Smooth muscle cell (in vitro differentiated cells): ENCODE measurements around the gene LSM12. TPM values are rescaled to one million over a fixed set of nuclear protein-coding genes. Genes with fewer than 3 reads are reported as not detected.

Experiments
- DNase-seq: peaks from one replicate; lab custom pipeline; 2025; ENCODE audit not compliant: unreplicated experiment; lab: John Stamatoyannopoulos, UW
- H2AFZ ChIP-seq: fragments of 200-600 bp; sonication (generic); 2 replicates; pipeline ENCODE4 v1.6.0; 2016; ENCODE audit warnings: antibody characterized with exemption, low read depth, mild to moderate bottlenecking
- H3F3A ChIP-seq: fragments of 200-600 bp; sonication (generic); 2 replicates; pipeline ENCODE4 v1.6.0; 2017; ENCODE audit warnings: antibody characterized with exemption, low read depth
- H3K27ac ChIP-seq: fragments of 200-600 bp; sonication (generic); 2 replicates; pipeline ENCODE4 v1.5.1; 2016; ENCODE audit warnings: low read depth, mild to moderate bottlenecking
- H3K27me3 ChIP-seq: fragments of 200-600 bp; sonication (generic); 2 replicates; pipeline ENCODE4 v1.6.1; 2016; ENCODE audit warnings: low read depth, mild to moderate bottlenecking
- H3K36me3 ChIP-seq: fragments of 200-600 bp; sonication (generic); 2 replicates; pipeline ENCODE4 v1.5.1; 2016; ENCODE audit warnings: low read depth
- H3K4me1 ChIP-seq: fragments of 200-600 bp; sonication (generic); 2 replicates; pipeline ENCODE4 v1.5.1; 2016; ENCODE audit warnings: low read depth
- H3K4me2 ChIP-seq: fragments of 200-600 bp; sonication (generic); 2 replicates; pipeline ENCODE4 v1.6.0; 2016; ENCODE audit warnings: mild to moderate bottlenecking
- H3K4me3 ChIP-seq: fragments of 200-600 bp; sonication (generic); 2 replicates; pipeline ENCODE4 v1.5.1; 2016; ENCODE audit warnings: mild to moderate bottlenecking
- H3K79me2 ChIP-seq: fragments of 200-600 bp; sonication (generic); 2 replicates; pipeline ENCODE4 v1.6.0; 2016; ENCODE audit warnings: low read depth, mild to moderate bottlenecking
- H3K9ac ChIP-seq: fragments of 200-600 bp; sonication (generic); 2 replicates; pipeline ENCODE4 v1.6.0; 2016; ENCODE audit warnings: low read depth
- H3K9me3 ChIP-seq: fragments of 200-600 bp; sonication (generic); replicated peaks from 2 replicates; pipeline ENCODE4 v1.5.1; 2016; ENCODE audit warnings: low read depth
- H4K20me1 ChIP-seq: fragments of 200-600 bp; sonication (generic); 2 replicates; pipeline ENCODE4 v1.6.0; 2016; ENCODE audit warnings: low read depth
- WGBS: methylation state at CpG from one replicate; pipeline ENCODE4 v1.1.7; 2016; ENCODE audit warnings: low lambda C conversion rate; 5-methylcytosine and 5-hydroxymethylcytosine counted together
- polyA plus RNA-seq: library from polyadenylated mRNA; unstranded; fragments of >200 nt; fragmentation: Nextera tagmentation; extraction: Ambion mirVana; gene quantifications from 2 replicates; pipeline ENCODE4 v1.2.1, GENCODE V29; 2016
- total RNA-seq: library from RNA; depleted of rRNA; stranded (reverse); fragments of >200 nt; gene quantifications from 2 replicates; pipeline ENCODE4 v1.2.3, GENCODE V29; 2014
- TF ChIP-seq, protein P1 (sequence below): fragments of 200-600 bp; sonication (generic); IDR thresholded peaks from 2 replicates; pipeline ENCODE4 v1.5.1; 2017; ENCODE audit warnings: borderline replicate concordance, mild to moderate bottlenecking, antibody characterized with exemption; ENCODE audit not compliant: insufficient read depth, poor library complexity, severe bottlenecking

Gene LSM12
- total and polyA plus RNA-seq, 2 experiments from 2014 or later, result 42.3 to 52.0 TPM

DNA sequence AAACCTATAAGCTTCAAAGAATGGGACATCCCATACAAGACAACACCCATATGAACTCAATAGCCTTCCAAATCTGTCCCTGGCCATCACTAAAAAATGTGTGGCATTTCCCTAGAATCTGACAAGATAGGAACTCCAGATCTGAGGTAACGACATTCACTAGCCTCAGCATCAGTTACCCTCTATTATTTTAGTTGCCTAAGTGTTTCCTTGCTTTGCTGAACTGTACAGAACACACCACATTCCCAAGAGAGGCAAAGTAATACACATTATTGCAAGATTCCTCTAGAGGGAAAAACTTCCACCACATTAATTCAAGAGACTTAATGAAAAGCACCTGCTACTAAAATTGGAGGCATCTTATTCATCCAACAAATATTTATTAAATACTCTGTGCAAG is 5.0 kb downstream of the LSM12 start:
- Histone ChIP-seq H3K4me1 (peaks cover 6% of the 10 kb centered on the region), H2AFZ (no peak overlapping the region), H4K20me1 (peaks cover 90% of the 10 kb centered on the region), H3K79me2 (peaks cover 97% of the 10 kb centered on the region), H3K9ac (no peak overlapping the region), H3K4me3 (no peak overlapping the region), H3K27me3 (no peaks in the 10 kb centered on the region), H3K27ac (no peak overlapping the region), H3K36me3 (peaks cover 9% of the 10 kb centered on the region), H3K9me3 (no peaks in the 10 kb centered on the region), H3F3A (no peaks in the 10 kb centered on the region), H3K4me2 (no peak overlapping the region)
- DNase-seq, result no peak
- 86% methylated on average over 1 of the region's 1 CpG for WGBS
- TF ChIP-seq, protein P1, sequence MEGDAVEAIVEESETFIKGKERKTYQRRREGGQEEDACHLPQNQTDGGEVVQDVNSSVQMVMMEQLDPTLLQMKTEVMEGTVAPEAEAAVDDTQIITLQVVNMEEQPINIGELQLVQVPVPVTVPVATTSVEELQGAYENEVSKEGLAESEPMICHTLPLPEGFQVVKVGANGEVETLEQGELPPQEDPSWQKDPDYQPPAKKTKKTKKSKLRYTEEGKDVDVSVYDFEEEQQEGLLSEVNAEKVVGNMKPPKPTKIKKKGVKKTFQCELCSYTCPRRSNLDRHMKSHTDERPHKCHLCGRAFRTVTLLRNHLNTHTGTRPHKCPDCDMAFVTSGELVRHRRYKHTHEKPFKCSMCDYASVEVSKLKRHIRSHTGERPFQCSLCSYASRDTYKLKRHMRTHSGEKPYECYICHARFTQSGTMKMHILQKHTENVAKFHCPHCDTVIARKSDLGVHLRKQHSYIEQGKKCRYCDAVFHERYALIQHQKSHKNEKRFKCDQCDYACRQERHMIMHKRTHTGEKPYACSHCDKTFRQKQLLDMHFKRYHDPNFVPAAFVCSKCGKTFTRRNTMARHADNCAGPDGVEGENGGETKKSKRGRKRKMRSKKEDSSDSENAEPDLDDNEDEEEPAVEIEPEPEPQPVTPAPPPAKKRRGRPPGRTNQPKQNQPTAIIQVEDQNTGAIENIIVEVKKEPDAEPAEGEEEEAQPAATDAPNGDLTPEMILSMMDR, result no peak

DNA sequence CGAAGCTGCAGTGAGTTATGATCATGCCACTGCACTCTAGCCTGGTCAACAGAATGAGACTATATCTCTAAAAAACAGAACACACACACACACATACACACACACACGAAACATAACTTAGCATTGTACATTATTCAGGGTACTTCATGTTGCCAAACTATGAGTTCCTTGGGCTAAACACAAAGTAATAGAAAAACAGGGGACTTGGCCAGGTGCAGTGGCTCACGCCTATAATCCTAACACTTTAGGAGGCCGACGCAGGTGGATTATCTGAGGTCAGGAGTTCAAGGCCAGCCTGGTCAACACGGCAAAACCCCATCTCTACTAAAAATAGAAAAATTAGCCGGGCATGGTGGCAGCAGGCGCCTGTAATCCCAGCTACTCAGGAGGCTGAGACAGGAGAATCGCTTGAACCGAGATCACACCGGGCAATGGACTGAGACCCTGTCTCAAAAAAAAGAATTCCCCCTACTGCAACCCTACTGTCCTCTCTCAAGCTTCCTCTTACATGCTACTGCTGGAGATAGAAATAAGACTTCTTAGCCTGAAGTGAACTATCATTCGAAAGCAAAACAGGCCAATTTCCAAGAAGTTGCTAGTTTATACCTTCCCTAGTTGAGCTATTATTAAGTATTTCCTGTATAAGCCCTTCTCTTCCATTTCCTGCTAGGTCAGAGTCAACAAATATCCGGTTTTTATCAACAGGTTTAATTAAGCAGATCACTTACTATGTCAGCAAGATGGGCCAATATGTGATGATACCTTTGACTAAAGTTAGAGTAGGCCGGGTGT is 7.2 kb downstream of the LSM12 start:
- Histone ChIP-seq H2AFZ (no peak overlapping the region), H3K4me1 (no peaks in the 10 kb centered on the region), H4K20me1 (peaks cover 95% of the 10 kb centered on the region), H3F3A (no peaks in the 10 kb centered on the region), H3K36me3 (peaks cover 9% of the 10 kb centered on the region), H3K9ac (no peak overlapping the region), H3K27ac (no peak overlapping the region), H3K4me2 (no peak overlapping the region), H3K79me2 (peaks cover 99% of the 10 kb centered on the region), H3K27me3 (no peaks in the 10 kb centered on the region), H3K4me3 (no peak overlapping the region), H3K9me3 (no peaks in the 10 kb centered on the region)
- whole genome bisulfite sequencing, result 97% methylated on average over 14 of the region's 14 CpGs
- DNase-seq, result no peak
- TF ChIP-seq, protein P1, result no peak

DNA sequence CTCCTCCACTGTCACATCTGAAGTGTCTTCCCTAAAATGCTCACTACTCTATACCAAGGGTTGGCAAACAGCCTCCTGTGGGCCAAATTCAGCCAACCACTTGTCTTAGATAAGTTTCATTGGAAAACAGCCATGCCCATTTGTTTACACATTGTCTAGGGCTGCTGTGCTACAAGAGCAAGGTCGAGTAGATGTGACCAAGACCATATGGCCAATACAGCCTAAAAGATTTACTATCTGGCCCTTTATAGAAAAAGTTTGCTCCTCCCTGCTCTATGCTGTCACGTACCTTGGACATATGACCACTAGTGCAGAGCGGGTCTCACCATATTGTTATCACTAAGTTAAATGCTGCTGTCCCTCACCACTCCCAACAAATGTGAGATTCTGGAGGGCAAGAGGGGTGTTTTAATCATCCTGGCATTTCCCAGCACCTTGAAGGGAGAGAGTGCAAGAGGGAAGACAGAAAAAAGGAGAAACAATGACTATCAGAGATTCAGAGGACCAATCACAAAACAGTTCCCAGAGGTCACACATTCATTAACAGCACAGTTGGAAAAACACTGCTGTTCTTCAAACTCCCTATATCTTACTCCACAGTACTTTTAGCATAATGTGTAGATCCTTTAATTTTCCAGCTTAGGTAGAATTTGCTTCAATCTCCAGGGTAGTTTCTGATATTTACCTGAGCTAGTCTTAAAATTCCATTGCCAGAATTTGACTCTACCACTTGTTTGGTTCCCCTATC is 13.2 kb downstream of the LSM12 start:
- Histone ChIP-seq H3F3A (no peaks in the 10 kb centered on the region), H3K9ac (no peak overlapping the region), H3K4me3 (no peak overlapping the region), H3K9me3 (no peaks in the 10 kb centered on the region), H2AFZ (no peak overlapping the region), H3K79me2 (peaks cover 97% of the 10 kb centered on the region), H3K27me3 (no peaks in the 10 kb centered on the region), H4K20me1 (peaks cover 97% of the 10 kb centered on the region), H3K27ac (no peak overlapping the region), H3K4me1 (no peaks in the 10 kb centered on the region), H3K36me3 (peaks cover 7% of the 10 kb centered on the region), H3K4me2 (no peak overlapping the region)
- 82% methylated on average over 3 of the region's 3 CpGs for WGBS
- TF ChIP-seq, protein P1, result no peak
- DNase-seq, result no peak
